Measurements from ENCODE around the gene GRAMD2B. TPM values are rescaled to one million over a fixed set of nuclear protein-coding genes. Genes with fewer than 3 reads are reported as not detected.

The GRAMD2B gene
- total RNA-seq, 1 donor from 2014 or later = 66.9 TPM

- DNase-seq (ENCODE audit: low read depth) = no peak
Measured at GRCh38 chr5:126540631-126541030, 117.4 kb downstream of the GRAMD2B start.

GRCh38 chr5:126542441-126542840 is 119.2 kb downstream of the GRAMD2B start:
- DNase-seq (ENCODE audit: low read depth) = no peak

- DNase-seq (ENCODE audit: low read depth) = no peak
Measured at GRCh38 chr5:126543009-126543408, 119.8 kb downstream of the GRAMD2B start.

GRCh38 chr5:126543660-126544059 is 120.5 kb downstream of the GRAMD2B start:
- no peak for DNase-seq (ENCODE audit: low read depth)

Other genes starting within 250 kb of the GRAMD2B start
- gene ALDH7A1, start 171.8 kb downstream of the GRAMD2B start, total RNA-seq = 29.7 and 58.8 TPM in 2 replicates
- gene PHAX, start 177.5 kb downstream of the GRAMD2B start, total RNA-seq = 66.9 and 70.2 TPM in 2 replicates